Smooth muscle cell (in vitro differentiated cells): ENCODE data around the gene TMEM40. TPM values are rescaled to one million over a fixed set of nuclear protein-coding genes. Genes with fewer than 3 reads are reported as not detected.
"Not testable (repeated sequence)": the region's sequence is repeated elsewhere in the genome, so short reads cannot be mapped to it uniquely, and the experiment has no call there.

ENCODE experiments used
- DNase-seq: peaks from one replicate; lab custom pipeline; 2025; ENCODE audit not compliant: unreplicated experiment; lab: John Stamatoyannopoulos, UW
- H2AFZ ChIP-seq: fragments of 200-600 bp; sonication (generic); 2 replicates; pipeline ENCODE4 v1.6.0; 2016; ENCODE audit warnings: antibody characterized with exemption, low read depth, mild to moderate bottlenecking
- H3F3A ChIP-seq: fragments of 200-600 bp; sonication (generic); 2 replicates; pipeline ENCODE4 v1.6.0; 2017; ENCODE audit warnings: antibody characterized with exemption, low read depth
- H3K27ac ChIP-seq: fragments of 200-600 bp; sonication (generic); 2 replicates; pipeline ENCODE4 v1.5.1; 2016; ENCODE audit warnings: low read depth, mild to moderate bottlenecking
- H3K27me3 ChIP-seq: fragments of 200-600 bp; sonication (generic); 2 replicates; pipeline ENCODE4 v1.6.1; 2016; ENCODE audit warnings: low read depth, mild to moderate bottlenecking
- H3K36me3 ChIP-seq: fragments of 200-600 bp; sonication (generic); 2 replicates; pipeline ENCODE4 v1.5.1; 2016; ENCODE audit warnings: low read depth
- H3K4me1 ChIP-seq: fragments of 200-600 bp; sonication (generic); 2 replicates; pipeline ENCODE4 v1.5.1; 2016; ENCODE audit warnings: low read depth
- H3K4me2 ChIP-seq: fragments of 200-600 bp; sonication (generic); 2 replicates; pipeline ENCODE4 v1.6.0; 2016; ENCODE audit warnings: mild to moderate bottlenecking
- H3K4me3 ChIP-seq: fragments of 200-600 bp; sonication (generic); 2 replicates; pipeline ENCODE4 v1.5.1; 2016; ENCODE audit warnings: mild to moderate bottlenecking
- H3K79me2 ChIP-seq: fragments of 200-600 bp; sonication (generic); 2 replicates; pipeline ENCODE4 v1.6.0; 2016; ENCODE audit warnings: low read depth, mild to moderate bottlenecking
- H3K9ac ChIP-seq: fragments of 200-600 bp; sonication (generic); 2 replicates; pipeline ENCODE4 v1.6.0; 2016; ENCODE audit warnings: low read depth
- H3K9me3 ChIP-seq: fragments of 200-600 bp; sonication (generic); replicated peaks from 2 replicates; pipeline ENCODE4 v1.5.1; 2016; ENCODE audit warnings: low read depth
- H4K20me1 ChIP-seq: fragments of 200-600 bp; sonication (generic); 2 replicates; pipeline ENCODE4 v1.6.0; 2016; ENCODE audit warnings: low read depth
- CTCF ChIP-seq: fragments of 200-600 bp; sonication (generic); IDR thresholded peaks from 2 replicates; pipeline ENCODE4 v1.5.1; 2017; ENCODE audit warnings: borderline replicate concordance, mild to moderate bottlenecking, antibody characterized with exemption; ENCODE audit not compliant: insufficient read depth, poor library complexity, severe bottlenecking
- WGBS: methylation state at CpG from one replicate; pipeline ENCODE4 v1.1.7; 2016; ENCODE audit warnings: low lambda C conversion rate; 5-methylcytosine and 5-hydroxymethylcytosine counted together
- polyA plus RNA-seq: library from polyadenylated mRNA; unstranded; fragments of >200 nt; fragmentation: Nextera tagmentation; extraction: Ambion mirVana; gene quantifications from 2 replicates; pipeline ENCODE4 v1.2.1, GENCODE V29; 2016
- total RNA-seq: library from RNA; depleted of rRNA; stranded (reverse); fragments of >200 nt; gene quantifications from 2 replicates; pipeline ENCODE4 v1.2.3, GENCODE V29; 2014

Gene TMEM40
- total and polyA plus RNA-seq, 2 experiments from 2014 or later, result 6.7 to 6.8 TPM

- Histone ChIP-seq H3K9ac (no peak overlapping the region), H3K79me2 (no peaks in the 10 kb centered on the region), H3K4me3 (no peak overlapping the region), H3F3A (no peaks in the 10 kb centered on the region), H3K4me1 (no peaks in the 10 kb centered on the region), H3K27me3 (no peaks in the 10 kb centered on the region), H3K36me3 (no peaks in the 10 kb centered on the region), H3K9me3 (no peaks in the 10 kb centered on the region), H3K4me2 (no peak overlapping the region), H4K20me1 (no peaks in the 10 kb centered on the region), H2AFZ (no peak overlapping the region), H3K27ac (no peak overlapping the region)
- WGBS, result 74% methylated on average over 2 of the region's 2 CpGs
- no peak for DNase-seq
- peak; percentile 52 for TF ChIP-seq CTCF
Measured at GRCh38 chr3:12706504-12707253, 52.4 kb downstream of the TMEM40 start.

GRCh38 chr3:12705981-12706380 is 53.1 kb downstream of the TMEM40 start:
- no peaks in the 10 kb centered on the region for H3K4me1 ChIP-seq
- no peak for TF ChIP-seq CTCF
- H3K9me3 ChIP-seq, result no peaks in the 10 kb centered on the region
- no peaks in the 10 kb centered on the region for H3K27me3 ChIP-seq
- DNase-seq, result no peak
- H3K9ac ChIP-seq, result no peak overlapping the region
- 86% methylated on average over 1 of the region's 1 CpG for WGBS
- no peak overlapping the region for H3K27ac ChIP-seq
- H2AFZ ChIP-seq, result no peak overlapping the region
- H3K4me2 ChIP-seq, result no peak overlapping the region
- no peaks in the 10 kb centered on the region for H3K79me2 ChIP-seq
- no peak overlapping the region for H3K4me3 ChIP-seq
- H4K20me1 ChIP-seq, result no peaks in the 10 kb centered on the region
- no peaks in the 10 kb centered on the region for H3K36me3 ChIP-seq
- H3F3A ChIP-seq, result no peaks in the 10 kb centered on the region

GRCh38 chr3:12705374-12705926 is 53.6 kb downstream of the TMEM40 start:
- no peak overlapping the region for H2AFZ ChIP-seq
- H4K20me1 ChIP-seq, result no peaks in the 10 kb centered on the region
- H3K9me3 ChIP-seq, result no peaks in the 10 kb centered on the region
- no peak overlapping the region for H3K9ac ChIP-seq
- no peak overlapping the region for H3K4me2 ChIP-seq
- no peaks in the 10 kb centered on the region for H3K27me3 ChIP-seq
- 83% methylated on average over 6 of the region's 6 CpGs for WGBS
- DNase-seq, result no peak
- no peaks in the 10 kb centered on the region for H3F3A ChIP-seq
- no peaks in the 10 kb centered on the region for H3K36me3 ChIP-seq
- no peak overlapping the region for H3K27ac ChIP-seq
- no peak for TF ChIP-seq CTCF
- no peaks in the 10 kb centered on the region for H3K79me2 ChIP-seq
- no peak overlapping the region for H3K4me3 ChIP-seq
- no peaks in the 10 kb centered on the region for H3K4me1 ChIP-seq

- Histone ChIP-seq H3K79me2 (no peaks in the 10 kb centered on the region), H3K4me2 (no peak overlapping the region), H2AFZ (no peak overlapping the region), H3K4me3 (no peak overlapping the region), H3K27me3 (no peaks in the 10 kb centered on the region), H3K9ac (no peak overlapping the region), H3F3A (no peaks in the 10 kb centered on the region), H3K36me3 (no peaks in the 10 kb centered on the region), H3K4me1 (no peaks in the 10 kb centered on the region), H4K20me1 (no peaks in the 10 kb centered on the region), H3K9me3 (no peaks in the 10 kb centered on the region), H3K27ac (no peak overlapping the region)
- 90% methylated on average over 3 of the region's 3 CpGs for WGBS
- DNase-seq, result no peak
- no peak for TF ChIP-seq CTCF
Measured at GRCh38 chr3:12702501-12702900, 56.6 kb downstream of the TMEM40 start.

GRCh38 chr3:12701601-12702000 is 57.5 kb downstream of the TMEM40 start:
- not testable (repeated sequence) for H3K4me3 ChIP-seq, H3K9ac ChIP-seq, H3K9me3 ChIP-seq, H3K79me2 ChIP-seq, H3K4me2 ChIP-seq, H2AFZ ChIP-seq, DNase-seq, H3K27ac ChIP-seq, H3K4me1 ChIP-seq, H4K20me1 ChIP-seq, H3F3A ChIP-seq, H3K36me3 ChIP-seq, H3K27me3 ChIP-seq
- WGBS, result 96% methylated on average over 10 of the region's 10 CpGs
